ENCODE results near the gene CD8B.

GRCh38 chr2:86821842-86822241 lies 39.8 kb downstream of the CD8B start:
- TF ChIP-seq CTCF (IDR thresholded peaks at IDR 0.05) (no peak), POLR2A (IDR thresholded peaks at IDR 0.05) (no peak)

Measured in body of pancreas (tissue), 4 donors.